Ramos (cell line): ENCODE data around the gene CAB39.

Experiments
- in situ Hi-C: fragments of 300-500 bp; cut with MboI; formaldehyde crosslinking; loops from one replicate; pipeline ENCODE4 v1.14.3; 2022; ENCODE audit warnings: low sequenced_read_pairs; ENCODE audit not compliant: unreplicated experiment

The CAB39 gene

GRCh38 chr2:230748087-230748486 lies 35.4 kb downstream of the CAB39 start:
- in situ Hi-C loops: no loop called here

- in situ Hi-C loops: no loop called here
These were observed 36.5 kb downstream of the CAB39 start for GRCh38 chr2:230749111-230749510.

- in situ Hi-C loops: no loop called here
These were observed 38.4 kb downstream of the CAB39 start for GRCh38 chr2:230751062-230751461.

- in situ Hi-C loops: no loop called here
These were observed 41.6 kb downstream of the CAB39 start for GRCh38 chr2:230754200-230754599.

- in situ Hi-C loops: no loop called here
These were observed 44.8 kb downstream of the CAB39 start for GRCh38 chr2:230757476-230757875.

- in situ Hi-C loops: no loop called here
These were observed 46.2 kb downstream of the CAB39 start for GRCh38 chr2:230758566-230759480.

GRCh38 chr2:230759481-230760167 lies 47.0 kb downstream of the CAB39 start:
- in situ Hi-C loops: no loop called here

GRCh38 chr2:230761704-230762103 lies 49.1 kb downstream of the CAB39 start:
- in situ Hi-C loops: no loop called here

- in situ Hi-C loops: no loop called here
These were observed 49.8 kb downstream of the CAB39 start for GRCh38 chr2:230762317-230762896.

- in situ Hi-C loops: no loop called here
These were observed 51.7 kb downstream of the CAB39 start for GRCh38 chr2:230764346-230764745.

- in situ Hi-C loops: no loop called here
These were observed 53.1 kb downstream of the CAB39 start for GRCh38 chr2:230765611-230766300.

GRCh38 chr2:230767862-230768388 lies 55.3 kb downstream of the CAB39 start:
- in situ Hi-C loops: no loop called here

GRCh38 chr2:230770804-230771203 lies 58.2 kb downstream of the CAB39 start:
- in situ Hi-C loops: no loop called here

GRCh38 chr2:230772156-230772555 lies 59.5 kb downstream of the CAB39 start:
- in situ Hi-C loops: no loop called here

GRCh38 chr2:230773039-230773773 lies 60.6 kb downstream of the CAB39 start:
- in situ Hi-C loops: no loop called here

- in situ Hi-C loops: no loop called here
These were observed 61.8 kb downstream of the CAB39 start for GRCh38 chr2:230774348-230774951.

GRCh38 chr2:230775737-230776136 lies 63.1 kb downstream of the CAB39 start:
- in situ Hi-C loops: no loop called here

GRCh38 chr2:230777721-230778120 lies 65.1 kb downstream of the CAB39 start:
- in situ Hi-C loops: no loop called here

- in situ Hi-C loops: no loop called here
These were observed 65.9 kb downstream of the CAB39 start for GRCh38 chr2:230778350-230779063.
